DOHH2 (cell line): ENCODE data around the gene METTL25.

ENCODE experiments used
- H3F3A ChIP-seq: fragments of 200-600 bp; sonication (generic), shearing (Covaris generic); 2 replicates; pipeline ENCODE4 v1.6.0; 2016; ENCODE audit warnings: antibody characterized with exemption, mild to moderate bottlenecking; ENCODE audit not compliant: control insufficient read depth, insufficient read depth
- H3K27ac ChIP-seq: fragments of 200-600 bp; sonication (generic); 2 replicates; pipeline ENCODE4 v1.5.1; 2014; ENCODE audit warnings: low read depth, mild to moderate bottlenecking, low read length, moderate library complexity
- H3K27me3 ChIP-seq: fragments of 200-600 bp; sonication (generic); 2 replicates; pipeline ENCODE4 v1.6.1; 2014; ENCODE audit warnings: mild to moderate bottlenecking, low read length, mixed read lengths; ENCODE audit not compliant: control insufficient read depth
- H3K36me3 ChIP-seq: fragments of 200-600 bp; sonication (generic); 2 replicates; pipeline ENCODE4 v1.6.1; 2014; ENCODE audit warnings: mild to moderate bottlenecking, low read length, moderate library complexity, mixed read lengths; ENCODE audit not compliant: control insufficient read depth
- H3K4me1 ChIP-seq: fragments of 200-600 bp; sonication (generic); 2 replicates; pipeline ENCODE4 v1.6.1; 2014; ENCODE audit warnings: mild to moderate bottlenecking, low read length, mixed read lengths; ENCODE audit not compliant: control insufficient read depth
- H3K4me2 ChIP-seq: fragments of 200-600 bp; sonication (generic); 2 replicates; pipeline ENCODE4 v1.6.0; 2014; ENCODE audit warnings: mild to moderate bottlenecking, low read length, moderate library complexity
- H3K4me3 ChIP-seq: fragments of 200-600 bp; sonication (generic); 2 replicates; pipeline ENCODE4 v1.5.1; 2014; ENCODE audit warnings: mild to moderate bottlenecking, low read length, mixed read lengths
- H3K79me2 ChIP-seq: fragments of 200-600 bp; sonication (generic); 2 replicates; pipeline ENCODE4 v1.6.1; 2014; ENCODE audit warnings: mild to moderate bottlenecking, low read length, mixed read lengths; ENCODE audit not compliant: control insufficient read depth
- H3K9me2 ChIP-seq: fragments of 200-600 bp; sonication (generic); replicated peaks from 2 replicates; pipeline ENCODE4 v1.6.1; 2014; ENCODE audit warnings: mild to moderate bottlenecking, low read length, mixed read lengths; ENCODE audit not compliant: control insufficient read depth
- H3K9me3 ChIP-seq: fragments of 200-600 bp; sonication (generic); 2 replicates; pipeline ENCODE4 v1.6.1; 2014; ENCODE audit warnings: antibody characterized with exemption, low read length, mixed read lengths; ENCODE audit not compliant: control insufficient read depth, insufficient read depth
- H4K20me1 ChIP-seq: fragments of 200-600 bp; sonication (generic); 2 replicates; pipeline ENCODE4 v1.6.0; 2014; ENCODE audit warnings: low read depth, mild to moderate bottlenecking, antibody characterized with exemption, low read length, moderate library complexity; ENCODE audit not compliant: control insufficient read depth, insufficient read depth
- CTCF ChIP-seq: fragments of 200-600 bp; sonication (generic); IDR thresholded peaks from one replicate; pipeline ENCODE4 v1.5.1; 2014; ENCODE audit warnings: antibody characterized with exemption, mild to moderate bottlenecking, low read depth, low read length; ENCODE audit not compliant: poor library complexity, severe bottlenecking
- EZH2phosphoT487 ChIP-seq: fragments of 200-600 bp; sonication (generic); IDR thresholded peaks from 2 replicates; pipeline ENCODE4 v1.6.1; 2017; ENCODE audit warnings: borderline replicate concordance, mild to moderate bottlenecking, antibody characterized with exemption, low read length, moderate library complexity, mixed read lengths

METTL25 gene

DNA sequence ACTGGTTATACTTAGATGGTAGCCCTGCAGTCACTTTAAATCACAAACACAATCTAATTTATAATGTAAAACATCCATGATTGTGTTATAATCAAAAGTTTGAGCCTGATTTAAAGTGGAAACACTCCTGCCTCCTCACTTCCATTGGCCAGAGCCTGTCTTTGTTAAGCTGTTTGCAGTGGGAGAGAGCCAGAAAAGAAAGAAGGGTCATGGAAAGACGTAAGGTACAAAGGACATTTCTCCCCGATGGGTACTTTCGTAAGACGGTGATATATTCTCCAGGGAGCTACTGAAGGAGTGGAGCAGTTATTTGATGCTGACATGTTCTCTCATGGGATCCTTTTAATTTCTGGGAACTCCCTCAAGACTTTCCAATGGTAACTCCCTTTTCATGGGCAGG lies 164.0 kb downstream of the METTL25 start:
- Histone ChIP-seq H3K9me2 (no peaks in the 10 kb centered on the region), H3K36me3 (no peaks in the 10 kb centered on the region), H3K27me3 (no peaks in the 10 kb centered on the region), H3K27ac (no peak overlapping the region), H3K4me3 (no peak overlapping the region), H3K4me2 (no peak overlapping the region), H3K9me3 (no peaks in the 10 kb centered on the region), H3F3A (no peaks in the 10 kb centered on the region), H3K79me2 (no peaks in the 10 kb centered on the region), H3K4me1 (peaks cover under 1% of the 10 kb centered on the region; the same call in 1 of the 2 replicates), H4K20me1 (no peaks in the 10 kb centered on the region)
- no peak for TF ChIP-seq EZH2phosphoT487
- no peak for TF ChIP-seq CTCF

GRCh38 chr12:82522762-82523161 lies 164.4 kb downstream of the METTL25 start:
- Histone ChIP-seq H3F3A (no peaks in the 10 kb centered on the region), H3K4me1 (peaks cover 5% of the 10 kb centered on the region; the same call in 1 of the 2 replicates), H3K4me3 (no peak overlapping the region), H4K20me1 (no peaks in the 10 kb centered on the region), H3K79me2 (no peaks in the 10 kb centered on the region), H3K9me3 (no peaks in the 10 kb centered on the region), H3K4me2 (no peak overlapping the region), H3K27ac (no peak overlapping the region), H3K36me3 (no peaks in the 10 kb centered on the region), H3K9me2 (no peaks in the 10 kb centered on the region), H3K27me3 (no peaks in the 10 kb centered on the region)
- TF ChIP-seq EZH2phosphoT487: no peak
- no peak for TF ChIP-seq CTCF

GRCh38 chr12:82523996-82524395 lies 165.7 kb downstream of the METTL25 start:
- no peaks in the 10 kb centered on the region for H3K9me3 ChIP-seq
- peaks cover 6% of the 10 kb centered on the region; the same call in 1 of the 2 replicates for H3K4me1 ChIP-seq
- no peak overlapping the region for H3K27ac ChIP-seq
- no peaks in the 10 kb centered on the region for H3K36me3 ChIP-seq
- H3K27me3 ChIP-seq: no peaks in the 10 kb centered on the region
- no peaks in the 10 kb centered on the region for H3K9me2 ChIP-seq
- H3F3A ChIP-seq: no peaks in the 10 kb centered on the region
- no peaks in the 10 kb centered on the region for H3K79me2 ChIP-seq
- no peak overlapping the region for H3K4me2 ChIP-seq
- TF ChIP-seq EZH2phosphoT487 (no peak), CTCF (no peak)
- H4K20me1 ChIP-seq: no peaks in the 10 kb centered on the region
- no peak overlapping the region for H3K4me3 ChIP-seq

DNA sequence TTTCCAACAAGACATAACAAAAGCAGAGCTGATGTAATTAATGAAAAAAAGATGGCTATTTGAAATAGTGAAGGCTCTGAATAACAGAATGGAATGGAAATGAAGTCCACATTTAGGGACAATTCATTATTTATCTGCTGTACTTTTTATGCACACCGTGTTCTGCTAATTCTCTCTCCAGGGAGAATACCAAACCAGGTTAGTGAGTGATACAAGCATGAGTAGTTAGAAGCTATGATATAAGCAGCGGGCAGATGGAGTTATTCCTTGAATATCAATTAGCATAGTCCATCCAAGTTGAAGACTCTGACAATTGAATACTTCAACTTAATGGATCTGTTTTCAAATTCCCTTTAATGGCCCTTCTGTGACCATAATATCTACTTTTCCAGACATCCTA lies 166.3 kb downstream of the METTL25 start:
- H3F3A ChIP-seq: no peaks in the 10 kb centered on the region
- H3K79me2 ChIP-seq: no peaks in the 10 kb centered on the region
- no peaks in the 10 kb centered on the region for H3K27me3 ChIP-seq
- H3K36me3 ChIP-seq: no peaks in the 10 kb centered on the region
- no peaks in the 10 kb centered on the region for H3K9me3 ChIP-seq
- peaks cover 6% of the 10 kb centered on the region; the same call in 1 of the 2 replicates for H3K4me1 ChIP-seq
- no peak overlapping the region for H3K4me3 ChIP-seq
- H4K20me1 ChIP-seq: no peaks in the 10 kb centered on the region
- no peak for TF ChIP-seq EZH2phosphoT487
- no peak for TF ChIP-seq CTCF
- no peak overlapping the region for H3K4me2 ChIP-seq
- H3K9me2 ChIP-seq: no peaks in the 10 kb centered on the region
- H3K27ac ChIP-seq: no peak overlapping the region
